Medulla oblongata (tissue), 1 donor: ENCODE data around the gene GPATCH11.

ENCODE experiments used
- DNase-seq: peaks from one replicate; pipeline ENCODE4 v3.0.0-alpha.2; 2015; ENCODE audit errors: extremely low spot score

The GPATCH11 gene

DNA sequence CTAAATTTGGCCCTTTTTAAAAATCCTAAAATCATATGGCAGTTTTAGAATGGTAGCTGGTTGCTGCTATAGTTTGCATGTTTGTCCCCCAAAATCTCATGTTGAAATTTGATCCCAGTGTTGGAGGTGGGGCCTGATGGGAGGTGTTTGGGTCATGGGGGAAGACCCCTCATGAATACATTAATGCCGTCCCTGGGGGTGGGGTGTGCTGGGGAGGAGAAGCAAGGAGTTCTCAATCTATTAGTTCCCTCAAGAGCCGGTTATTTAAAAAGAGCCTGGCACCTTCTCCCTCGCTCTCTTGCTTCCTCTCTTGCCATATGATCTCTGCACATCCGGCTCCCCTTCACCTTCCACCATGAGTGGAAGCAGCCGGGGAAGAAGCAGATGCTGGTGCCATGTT is 20.8 kb downstream of the GPATCH11 start:
- no peak for DNase-seq

DNA sequence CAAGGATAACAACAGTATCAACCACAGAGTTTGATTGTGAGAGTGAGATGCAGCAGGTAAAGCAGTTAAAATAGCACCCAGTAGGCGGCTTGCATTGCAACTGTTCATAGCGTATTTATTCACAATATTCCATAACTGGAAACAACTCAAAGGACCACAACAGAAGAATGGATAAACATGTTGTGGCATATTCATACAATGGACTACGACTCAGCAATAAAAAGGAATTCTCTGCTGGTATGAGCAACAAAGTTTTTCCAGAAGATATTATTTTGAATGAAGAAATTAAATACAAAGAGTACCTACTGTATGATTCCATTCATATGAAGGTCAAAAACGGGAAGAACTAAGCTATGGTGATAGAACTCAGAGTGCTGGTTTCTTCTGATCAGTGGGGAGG is 25.2 kb downstream of the GPATCH11 start:
- no peak for DNase-seq

DNA sequence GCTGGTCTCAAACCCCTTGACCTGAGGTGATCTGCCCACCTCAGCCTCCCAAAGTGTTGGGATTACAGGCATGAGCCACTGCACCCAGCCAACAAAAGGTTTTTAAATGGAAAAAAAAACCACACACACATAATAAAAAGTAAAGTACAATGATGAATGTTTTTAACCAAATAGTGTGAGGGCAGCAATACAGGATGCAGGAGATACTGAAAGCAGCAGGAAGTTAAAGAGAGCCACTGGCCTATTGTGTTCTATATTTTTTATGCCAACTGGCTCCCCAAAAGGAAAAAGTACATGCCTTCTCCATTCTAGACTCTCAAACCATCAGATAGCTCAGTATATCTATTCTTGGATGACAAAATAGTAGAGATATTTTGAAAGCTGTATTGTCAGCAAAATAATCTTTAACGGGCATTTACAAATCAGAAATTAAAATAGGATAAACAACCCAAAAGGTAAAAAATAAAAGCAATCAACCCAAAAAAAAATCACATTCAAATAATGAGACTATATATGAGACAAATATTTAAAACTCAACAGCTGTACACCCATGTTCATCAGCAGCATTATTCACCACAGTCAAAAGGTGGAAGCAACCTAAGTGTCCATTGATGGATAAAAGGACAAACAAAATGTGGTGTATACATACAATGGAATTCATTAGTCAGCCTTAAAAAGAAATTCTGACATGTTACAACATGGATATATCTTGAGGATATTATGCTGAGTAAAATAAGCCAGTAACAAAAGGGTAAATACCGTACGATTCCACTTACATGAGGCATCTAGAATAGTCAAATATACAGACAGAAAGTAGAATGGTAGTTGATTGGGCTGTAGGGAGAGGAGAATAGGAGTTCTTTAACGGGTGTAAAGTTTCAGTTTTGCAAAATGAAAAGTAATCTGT is 26.2 kb downstream of the GPATCH11 start:
- DNase-seq = no peak

GRCh38 chr2:37111958-37112357 is 27.6 kb downstream of the GPATCH11 start:
- no peak for DNase-seq

- no peak for DNase-seq
These were observed 33.2 kb downstream of the GPATCH11 start for GRCh38 chr2:37117566-37117965.

DNA sequence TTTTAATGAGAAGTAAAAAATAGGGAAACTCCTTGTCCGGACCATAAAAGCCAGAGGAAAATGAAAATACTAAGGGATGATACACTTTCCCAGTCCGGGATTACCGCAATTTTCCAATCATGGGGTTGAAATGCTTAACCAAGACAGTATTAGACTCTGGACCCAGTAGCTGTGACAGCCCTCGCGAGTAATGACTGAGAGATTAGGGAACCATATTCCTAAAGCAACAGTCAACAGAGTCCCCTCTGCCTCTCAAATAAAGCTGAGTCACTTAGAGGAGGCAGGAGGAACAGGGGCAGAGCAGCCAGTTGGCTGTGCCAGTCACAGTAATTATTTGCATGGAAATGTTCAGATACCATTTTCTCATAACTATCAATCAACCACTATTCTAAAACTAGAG is 34.8 kb downstream of the GPATCH11 start:
- no peak for DNase-seq

- no peak for DNase-seq
These were observed 41.1 kb downstream of the GPATCH11 start for GRCh38 chr2:37125416-37125815.

DNA sequence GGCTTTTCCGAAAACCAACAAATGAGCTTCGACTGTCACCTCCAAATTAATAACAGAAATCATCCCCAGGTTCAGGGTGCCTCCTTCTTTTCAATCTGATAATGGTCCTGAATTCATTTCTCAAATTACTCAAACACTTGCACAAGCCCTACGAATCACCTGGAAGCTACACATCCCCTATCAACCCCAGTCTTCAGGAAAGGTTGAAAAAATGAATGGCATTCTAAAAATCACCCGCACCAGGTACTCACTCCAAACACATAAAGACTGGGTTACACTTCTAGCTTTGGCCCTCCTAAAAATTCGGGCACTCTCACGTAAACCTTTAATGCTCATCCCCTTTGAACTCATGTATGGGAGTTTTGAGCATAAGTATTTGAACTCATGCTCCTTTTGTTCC is 48.6 kb downstream of the GPATCH11 start:
- no peak for DNase-seq

DNA sequence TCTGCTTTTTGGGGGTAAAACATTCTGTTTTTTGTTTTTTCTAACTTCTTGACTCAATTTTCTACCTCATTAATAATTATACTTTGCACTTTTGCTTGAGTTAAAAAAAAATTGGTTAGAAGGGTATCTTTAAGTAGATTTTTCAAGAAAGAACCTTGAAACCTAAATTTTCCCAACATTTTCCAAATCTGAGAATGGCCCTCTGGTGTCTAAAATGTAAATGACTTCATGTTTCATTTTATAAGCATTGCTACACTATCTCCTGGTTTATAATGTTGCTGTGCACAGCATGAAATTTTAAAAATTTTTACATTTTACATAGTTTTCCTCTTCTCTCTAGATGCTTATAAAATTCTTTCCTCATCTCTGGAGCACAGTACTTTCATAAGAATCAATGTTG is 58.2 kb downstream of the GPATCH11 start:
- no peak for DNase-seq

DNA sequence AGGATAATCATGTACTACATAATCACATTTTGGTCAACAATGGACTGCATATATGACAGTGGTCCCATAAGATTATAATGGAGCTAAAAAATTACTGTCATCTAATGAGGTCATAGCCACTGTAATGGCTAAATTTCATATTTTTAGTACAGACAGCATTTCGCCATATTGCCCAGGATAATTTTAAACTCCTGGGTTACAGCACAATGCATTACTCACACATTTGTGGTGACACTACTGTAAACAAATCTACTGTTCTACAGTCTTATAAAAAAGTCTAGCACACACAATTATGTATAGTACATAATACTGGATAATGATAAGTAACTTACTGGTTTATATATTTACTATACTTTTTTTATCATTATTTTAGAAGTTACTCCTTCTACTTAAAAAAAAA is 59.7 kb downstream of the GPATCH11 start:
- no peak for DNase-seq

- no peak for DNase-seq
These were observed 61.7 kb downstream of the GPATCH11 start for GRCh38 chr2:37146062-37146461.

DNA sequence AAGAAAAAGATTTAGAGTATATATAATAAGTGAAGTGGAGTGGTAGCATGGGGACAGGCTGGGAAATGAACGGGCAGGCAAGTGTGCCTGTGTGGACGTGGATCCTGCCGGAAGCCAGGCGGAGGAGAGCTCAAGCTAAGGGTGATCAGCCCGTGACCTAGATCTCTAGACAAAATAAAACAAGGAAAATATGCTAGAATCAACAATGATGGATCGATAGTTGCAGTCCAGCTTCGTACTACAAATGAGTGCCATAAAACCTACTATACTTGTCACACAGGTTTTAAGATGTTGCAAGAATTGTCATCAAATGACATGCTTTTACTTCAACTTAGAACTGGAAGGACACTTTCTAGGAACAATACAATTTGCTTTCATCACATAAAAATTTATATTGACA is 64.0 kb downstream of the GPATCH11 start:
- DNase-seq = no peak
